Measurements from ENCODE around the gene ADAMTS5. TPM values are rescaled to one million over a fixed set of nuclear protein-coding genes. Genes with fewer than 3 reads are reported as not detected.

ADAMTS5 gene
- total RNA-seq, 1 experiment from 2014 or later = 0.05 TPM

- ATAC-seq (no peak), DNase-seq (ENCODE audit: low read depth, low spot score) (no peak)
- H3K4me1 ChIP-seq (ENCODE audit: control insufficient read depth, insufficient read depth, low read length) = no peaks in the 10 kb centered on the region
- no peak overlapping the region for H3K27ac ChIP-seq (ENCODE audit: low read length)
- H3K4me3 ChIP-seq (ENCODE audit: low read depth in 2 of 2, low read length in 2 of 2) = no peak overlapping the region
- CTCF ChIA-PET = no interaction called here
- intact Hi-C loops (cut with micrococcal nuclease; ENCODE audit: unreplicated experiment) (no loop called here), in situ Hi-C loops (cut with HindIII; ENCODE audit: low pct_unique_long_range_greater_than_20kb, low sequenced_read_pairs) (no loop called here)
- no TSS peak for BruUV-seq (replicated peaks)
- no peak for TF ChIP-seq SIN3A (IDR thresholded peaks at IDR 0.05; ENCODE audit: borderline replicate concordance, insufficient read depth, low read depth, low read length)
- no peak for TF ChIP-seq TCF7L2 (IDR thresholded peaks at IDR 0.05; ENCODE audit: low read depth, low read length)
- H3K27me3 ChIP-seq (ENCODE audit: control insufficient read depth, insufficient read depth, low read length) = no peaks in the 10 kb centered on the region
- H3K36me3 ChIP-seq (ENCODE audit: control insufficient read depth, insufficient read depth, low read length) = no peaks in the 10 kb centered on the region
- no peaks in the 10 kb centered on the region for H3K9me3 ChIP-seq (ENCODE audit: control insufficient read depth, insufficient read depth, low read depth, low read length)
- POLR2A ChIA-PET = no interaction called here
Observed at GRCh38 chr21:26888931-26889330, 78.0 kb downstream of the ADAMTS5 start.

DNA sequence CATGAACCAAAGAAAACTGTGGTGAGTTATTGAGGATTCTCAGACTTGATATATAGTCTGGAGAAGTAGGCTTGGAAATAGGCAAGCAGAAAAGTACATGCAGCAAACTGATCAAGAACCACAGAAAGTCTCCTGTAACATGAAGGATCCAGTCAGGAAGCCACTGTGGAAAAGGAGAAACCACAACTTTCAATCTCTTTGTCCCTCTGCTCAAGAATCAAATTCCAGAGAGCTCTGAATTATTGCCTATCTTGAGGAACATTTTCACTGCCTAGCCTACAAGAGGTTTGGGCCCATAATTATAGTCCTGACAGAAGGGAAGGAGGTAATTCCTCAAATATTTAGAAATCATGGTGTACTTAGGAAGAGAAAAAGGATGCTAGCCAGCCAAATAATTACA lies 78.6 kb downstream of the ADAMTS5 start:
- ChIA-PET POLR2A (no interaction called here), CTCF (no interaction called here)
- in situ Hi-C loops (cut with HindIII; ENCODE audit: low pct_unique_long_range_greater_than_20kb, low sequenced_read_pairs) (no loop called here), intact Hi-C loops (cut with micrococcal nuclease; ENCODE audit: unreplicated experiment) (no loop called here)
- BruUV-seq (replicated peaks) = no TSS peak
- Histone ChIP-seq H3K27me3 (ENCODE audit: control insufficient read depth, insufficient read depth, low read length) (no peaks in the 10 kb centered on the region), H3K36me3 (ENCODE audit: control insufficient read depth, insufficient read depth, low read length) (no peaks in the 10 kb centered on the region), H3K4me1 (ENCODE audit: control insufficient read depth, insufficient read depth, low read length) (no peaks in the 10 kb centered on the region), H3K9me3 (ENCODE audit: control insufficient read depth, insufficient read depth, low read depth, low read length) (no peaks in the 10 kb centered on the region), H3K27ac (ENCODE audit: low read length) (no peak overlapping the region), H3K4me3 (ENCODE audit: low read depth in 2 of 2, low read length in 2 of 2) (no peak overlapping the region)
- DNase-seq (ENCODE audit: low read depth, low spot score) = no peak
- no peak for ATAC-seq
- TF ChIP-seq TCF7L2 (IDR thresholded peaks at IDR 0.05; ENCODE audit: low read depth, low read length) = no peak
- no peak for TF ChIP-seq SIN3A (IDR thresholded peaks at IDR 0.05; ENCODE audit: borderline replicate concordance, insufficient read depth, low read depth, low read length)
- TF ChIP-seq, protein P1, sequence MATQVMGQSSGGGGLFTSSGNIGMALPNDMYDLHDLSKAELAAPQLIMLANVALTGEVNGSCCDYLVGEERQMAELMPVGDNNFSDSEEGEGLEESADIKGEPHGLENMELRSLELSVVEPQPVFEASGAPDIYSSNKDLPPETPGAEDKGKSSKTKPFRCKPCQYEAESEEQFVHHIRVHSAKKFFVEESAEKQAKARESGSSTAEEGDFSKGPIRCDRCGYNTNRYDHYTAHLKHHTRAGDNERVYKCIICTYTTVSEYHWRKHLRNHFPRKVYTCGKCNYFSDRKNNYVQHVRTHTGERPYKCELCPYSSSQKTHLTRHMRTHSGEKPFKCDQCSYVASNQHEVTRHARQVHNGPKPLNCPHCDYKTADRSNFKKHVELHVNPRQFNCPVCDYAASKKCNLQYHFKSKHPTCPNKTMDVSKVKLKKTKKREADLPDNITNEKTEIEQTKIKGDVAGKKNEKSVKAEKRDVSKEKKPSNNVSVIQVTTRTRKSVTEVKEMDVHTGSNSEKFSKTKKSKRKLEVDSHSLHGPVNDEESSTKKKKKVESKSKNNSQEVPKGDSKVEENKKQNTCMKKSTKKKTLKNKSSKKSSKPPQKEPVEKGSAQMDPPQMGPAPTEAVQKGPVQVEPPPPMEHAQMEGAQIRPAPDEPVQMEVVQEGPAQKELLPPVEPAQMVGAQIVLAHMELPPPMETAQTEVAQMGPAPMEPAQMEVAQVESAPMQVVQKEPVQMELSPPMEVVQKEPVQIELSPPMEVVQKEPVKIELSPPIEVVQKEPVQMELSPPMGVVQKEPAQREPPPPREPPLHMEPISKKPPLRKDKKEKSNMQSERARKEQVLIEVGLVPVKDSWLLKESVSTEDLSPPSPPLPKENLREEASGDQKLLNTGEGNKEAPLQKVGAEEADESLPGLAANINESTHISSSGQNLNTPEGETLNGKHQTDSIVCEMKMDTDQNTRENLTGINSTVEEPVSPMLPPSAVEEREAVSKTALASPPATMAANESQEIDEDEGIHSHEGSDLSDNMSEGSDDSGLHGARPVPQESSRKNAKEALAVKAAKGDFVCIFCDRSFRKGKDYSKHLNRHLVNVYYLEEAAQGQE (IDR thresholded peaks at IDR 0.05; ENCODE audit: insufficient read depth in 1 of 2, low read depth in 2 of 2, low read length in 1 of 2) = no peak

- no peak overlapping the region for H3K27ac ChIP-seq (ENCODE audit: low read length)
- ATAC-seq = no peak
- no TSS peak for BruUV-seq (replicated peaks)
- no peak for DNase-seq (ENCODE audit: low read depth, low spot score)
- ChIA-PET POLR2A (no interaction called here), CTCF (no interaction called here)
- no peaks in the 10 kb centered on the region for H3K4me1 ChIP-seq (ENCODE audit: control insufficient read depth, insufficient read depth, low read length)
- no peak overlapping the region for H3K4me3 ChIP-seq (ENCODE audit: low read depth in 2 of 2, low read length in 2 of 2)
- in situ Hi-C loops (cut with HindIII; ENCODE audit: low pct_unique_long_range_greater_than_20kb, low sequenced_read_pairs) (no loop called here), intact Hi-C loops (cut with micrococcal nuclease; ENCODE audit: unreplicated experiment) (no loop called here)
- no peaks in the 10 kb centered on the region for H3K9me3 ChIP-seq (ENCODE audit: control insufficient read depth, insufficient read depth, low read depth, low read length)
- no peak for TF ChIP-seq SIN3A (IDR thresholded peaks at IDR 0.05; ENCODE audit: borderline replicate concordance, insufficient read depth, low read depth, low read length)
- TF ChIP-seq, protein P2, sequence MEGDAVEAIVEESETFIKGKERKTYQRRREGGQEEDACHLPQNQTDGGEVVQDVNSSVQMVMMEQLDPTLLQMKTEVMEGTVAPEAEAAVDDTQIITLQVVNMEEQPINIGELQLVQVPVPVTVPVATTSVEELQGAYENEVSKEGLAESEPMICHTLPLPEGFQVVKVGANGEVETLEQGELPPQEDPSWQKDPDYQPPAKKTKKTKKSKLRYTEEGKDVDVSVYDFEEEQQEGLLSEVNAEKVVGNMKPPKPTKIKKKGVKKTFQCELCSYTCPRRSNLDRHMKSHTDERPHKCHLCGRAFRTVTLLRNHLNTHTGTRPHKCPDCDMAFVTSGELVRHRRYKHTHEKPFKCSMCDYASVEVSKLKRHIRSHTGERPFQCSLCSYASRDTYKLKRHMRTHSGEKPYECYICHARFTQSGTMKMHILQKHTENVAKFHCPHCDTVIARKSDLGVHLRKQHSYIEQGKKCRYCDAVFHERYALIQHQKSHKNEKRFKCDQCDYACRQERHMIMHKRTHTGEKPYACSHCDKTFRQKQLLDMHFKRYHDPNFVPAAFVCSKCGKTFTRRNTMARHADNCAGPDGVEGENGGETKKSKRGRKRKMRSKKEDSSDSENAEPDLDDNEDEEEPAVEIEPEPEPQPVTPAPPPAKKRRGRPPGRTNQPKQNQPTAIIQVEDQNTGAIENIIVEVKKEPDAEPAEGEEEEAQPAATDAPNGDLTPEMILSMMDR (IDR thresholded peaks at IDR 0.05) = no peak
- TF ChIP-seq POLR2AphosphoS5 (IDR thresholded peaks at IDR 0.05; ENCODE audit: low read depth, low read length) = no peak
- TF ChIP-seq TCF7L2 (IDR thresholded peaks at IDR 0.05; ENCODE audit: low read depth, low read length) = no peak
- TF ChIP-seq, protein P1 (IDR thresholded peaks at IDR 0.05; ENCODE audit: insufficient read depth in 1 of 2, low read depth in 2 of 2, low read length in 1 of 2) = no peak
- no peaks in the 10 kb centered on the region for H3K36me3 ChIP-seq (ENCODE audit: control insufficient read depth, insufficient read depth, low read length)
- H3K27me3 ChIP-seq (ENCODE audit: control insufficient read depth, insufficient read depth, low read length) = no peaks in the 10 kb centered on the region
Observed at GRCh38 chr21:26887251-26887650, 79.6 kb downstream of the ADAMTS5 start.
